H1 (cell line): Measurements from ENCODE around the gene CELF5. TPM values are rescaled to one million over a fixed set of nuclear protein-coding genes. Genes with fewer than 3 reads are reported as not detected.

ENCODE experiments used
- CTCF ChIA-PET: fragments of 300-600 bp; sonication (Branson Sonifier 250); formaldehyde crosslinking; loops from one replicate; lab custom pipeline; 2021; ENCODE audit not compliant: partially characterized antibody; lab: Charles Lee
- POLR2A ChIA-PET: fragments of 300-600 bp; sonication (Branson Sonifier 250); formaldehyde crosslinking; loops from one replicate; lab custom pipeline; 2021; ENCODE audit warnings: inconsistent platforms; ENCODE audit not compliant: partially characterized antibody; lab: Charles Lee
- DNase-seq, 2 experiments: peaks; one replicate each; pipeline versions ENCODE4 v3.0.0 to v3.0.0-alpha.2; 2010 to 2022; ENCODE audit warnings: low spot score in 2 of 2, low read depth in 1 of 2, mixed read lengths in 1 of 2
- FAIRE-seq: peaks from 2 replicates; lab custom pipeline; 2011; peaks lifted over from hg19 to GRCh38; lab: Jason Lieb, UNC
- H2AFZ ChIP-seq: 2 replicates; pipeline ENCODE4 v1.8.1; 2012; ENCODE audit warnings: low read length, inconsistent platforms
- H2AK5ac ChIP-seq: 2 replicates; pipeline ENCODE4 v1.6.1; 2013; ENCODE audit warnings: low read depth, low read length
- H2BK120ac ChIP-seq: replicated peaks from 2 replicates; pipeline ENCODE3; 2013; ENCODE audit warnings: low read depth, low read length, inconsistent platforms
- H2BK12ac ChIP-seq: 2 replicates; pipeline ENCODE4 v1.6.1; 2013; ENCODE audit warnings: low read depth, low read length
- H2BK15ac ChIP-seq: 2 replicates; pipeline ENCODE4 v1.6.1; 2013; ENCODE audit warnings: low read length
- H2BK20ac ChIP-seq: 2 replicates; pipeline ENCODE4 v1.6.1; 2013; ENCODE audit warnings: low read length
- H2BK5ac ChIP-seq: 2 replicates; pipeline ENCODE4 v1.6.1; 2013; ENCODE audit warnings: low read depth, low read length
- H3K14ac ChIP-seq: 2 replicates; pipeline ENCODE4 v1.6.1; 2013; ENCODE audit warnings: inconsistent platforms; ENCODE audit not compliant: insufficient read length
- H3K18ac ChIP-seq: 2 replicates; pipeline ENCODE4 v1.6.1; 2013; ENCODE audit warnings: low read length; ENCODE audit errors: extremely low read depth
- H3K23ac ChIP-seq: 2 replicates; pipeline ENCODE4 v1.6.1; 2013; ENCODE audit warnings: inconsistent platforms; ENCODE audit not compliant: insufficient read length
- H3K23me2 ChIP-seq: 2 replicates; pipeline ENCODE4 v1.6.1; 2013; ENCODE audit warnings: low read depth, low read length
- H3K27ac ChIP-seq: 2 replicates; pipeline ENCODE4 v1.6.1; 2011; ENCODE audit warnings: low read depth, low read length, inconsistent platforms
- H3K27me3 ChIP-seq, 4 experiments: replicated peaks in 1 of 4; 1 replicate in 1 of 4; 2 replicates in 3 of 4; pipeline versions ENCODE4 v1.6.1 to v1.8.1; 2011 to 2013; ENCODE audit warnings: low read length in 3 of 4, mild to moderate bottlenecking in 3 of 4, inconsistent platforms in 2 of 4, mixed read lengths in 2 of 4, moderate library complexity in 1 of 4; ENCODE audit not compliant: control insufficient read depth in 3 of 4, insufficient read depth in 3 of 4; ENCODE audit errors: extremely low read depth in 1 of 4
- H3K36me3 ChIP-seq, 4 experiments: 2 replicates each; pipeline versions ENCODE4 v1.6.1 to v1.8.1; 2011 to 2013; ENCODE audit warnings: mild to moderate bottlenecking in 4 of 4, low read length in 3 of 4, moderate library complexity in 2 of 4, control low read depth in 1 of 4, inconsistent platforms in 1 of 4; ENCODE audit not compliant: insufficient read depth in 4 of 4, control insufficient read depth in 2 of 4
- H3K4ac ChIP-seq: replicated peaks from 2 replicates; pipeline ENCODE3; 2013; ENCODE audit warnings: low read length, low read depth, mixed read lengths, inconsistent platforms; ENCODE audit not compliant: insufficient read length
- H3K4me1 ChIP-seq, 4 experiments: replicated peaks in 1 of 4; 1 replicate in 1 of 4; 2 replicates in 3 of 4; pipeline versions ENCODE4 v1.6.1 to v1.8.1; 2011 to 2013; ENCODE audit warnings: low read length in 3 of 4, inconsistent platforms in 2 of 4, mixed read lengths in 1 of 4; ENCODE audit not compliant: insufficient read depth in 4 of 4, control insufficient read depth in 3 of 4
- H3K4me2 ChIP-seq, 2 experiments: 2 replicates each; pipeline versions ENCODE4 v1.6.1 to v1.8.1; 2011 to 2013; ENCODE audit warnings: low read depth in 2 of 2, low read length in 2 of 2, control low read depth in 1 of 2, inconsistent platforms in 1 of 2, mild to moderate bottlenecking in 1 of 2; ENCODE audit not compliant: insufficient read depth in 1 of 2
- H3K4me3 ChIP-seq, 4 experiments: fragments of 200-600, 300-600 bp in 1 of 4; sonication (generic), shearing (Covaris generic), sonication (Bioruptor Twin) in 1 of 4; 2 replicates each; pipeline versions ENCODE4 v1.5.1 to v1.8.1; 2011 to 2016; ENCODE audit warnings: low read length in 4 of 4, low read depth in 3 of 4, control low read depth in 2 of 4, inconsistent platforms in 2 of 4, mild to moderate bottlenecking in 2 of 4, mixed read lengths in 1 of 4, moderate library complexity in 1 of 4; ENCODE audit not compliant: insufficient read depth in 2 of 4; ENCODE audit errors: extremely low read depth in 1 of 4
- H3K56ac ChIP-seq: replicated peaks from 2 replicates; pipeline ENCODE3; 2013; ENCODE audit warnings: low read depth, mild to moderate bottlenecking, mixed read lengths, low read length, inconsistent platforms; ENCODE audit not compliant: insufficient read length
- H3K79me1 ChIP-seq: 2 replicates; pipeline ENCODE4 v1.6.1; 2013; ENCODE audit warnings: low read depth, low read length, control low read depth
- H3K79me2 ChIP-seq, 2 experiments: 2 replicates each; pipeline versions ENCODE4 v1.6.1 to v1.8.1; 2012 to 2013; ENCODE audit warnings: low read length in 2 of 2, mild to moderate bottlenecking in 2 of 2, inconsistent platforms in 1 of 2; ENCODE audit not compliant: insufficient read depth in 2 of 2, control insufficient read depth in 1 of 2
- H3K9ac ChIP-seq, 4 experiments: replicated peaks in 1 of 4; 1 replicate in 1 of 4; 2 replicates in 3 of 4; pipeline versions ENCODE4 v1.6.1 to v1.8.1; 2011 to 2013; ENCODE audit warnings: low read depth in 3 of 4, low read length in 3 of 4, control low read depth in 2 of 4, mild to moderate bottlenecking in 2 of 4, moderate library complexity in 2 of 4, inconsistent platforms in 1 of 4; ENCODE audit errors: extremely low read depth in 1 of 4
- H3K9me3 ChIP-seq, 2 experiments: 2 replicates each; pipeline versions ENCODE4 v1.6.1 to v1.8.1; 2012 to 2013; ENCODE audit warnings: mild to moderate bottlenecking in 2 of 2, moderate library complexity in 2 of 2, control low read depth in 1 of 2, inconsistent platforms in 1 of 2, low read depth in 1 of 2, low read length in 1 of 2, mixed read lengths in 1 of 2; ENCODE audit not compliant: insufficient read depth in 2 of 2
- H4K20me1 ChIP-seq, 2 experiments: replicated peaks in 1 of 2; 2 replicates each; pipeline versions ENCODE3 to v1.8.1; 2011 to 2013; ENCODE audit warnings: inconsistent platforms in 2 of 2, low read length in 2 of 2, mild to moderate bottlenecking in 1 of 2; ENCODE audit not compliant: insufficient read depth in 2 of 2, control insufficient read depth in 1 of 2
- H4K5ac ChIP-seq: 2 replicates; pipeline ENCODE4 v1.6.1; 2013; ENCODE audit warnings: low read length, low read depth, mixed read lengths, inconsistent platforms; ENCODE audit not compliant: insufficient read length
- H4K8ac ChIP-seq: 2 replicates; pipeline ENCODE4 v1.8.0; 2013; ENCODE audit warnings: mild to moderate bottlenecking, moderate library complexity, low read length, inconsistent platforms; ENCODE audit not compliant: insufficient read depth; ENCODE audit errors: extremely low read depth
- H4K91ac ChIP-seq: replicated peaks from 2 replicates; pipeline ENCODE3; 2013; ENCODE audit warnings: low read length, mixed read lengths, inconsistent platforms; ENCODE audit not compliant: insufficient read length
- CBX8 ChIP-seq: fragments of 300-800, 300-1000 bp; sonication (generic); IDR thresholded peaks from 2 replicates; pipeline ENCODE4 v1.7.1; 2016; ENCODE audit warnings: low read depth, low read length, borderline replicate concordance
- CEBPB ChIP-seq: IDR thresholded peaks from 2 replicates; pipeline ENCODE4 v1.6.1; 2012; ENCODE audit warnings: low read depth, low read length
- CTCF ChIP-seq, 3 experiments: IDR thresholded peaks; 1 replicate in 2 of 3; 2 replicates in 1 of 3; pipeline versions ENCODE4 v1.5.1 to v1.6.1; 2011; ENCODE audit warnings: low read length in 3 of 3, mild to moderate bottlenecking in 3 of 3, inconsistent platforms in 2 of 3, low read depth in 1 of 3, moderate library complexity in 1 of 3; ENCODE audit not compliant: insufficient read depth in 1 of 3; ENCODE audit errors: control extremely low read depth in 1 of 3
- SAP30 ChIP-seq: fragments of 300-600 bp; sonication (generic); IDR thresholded peaks from 2 replicates; pipeline ENCODE4 v1.7.1; 2012; ENCODE audit warnings: low read length, moderate library complexity, mild to moderate bottlenecking, inconsistent platforms; ENCODE audit not compliant: insufficient read depth, insufficient replicate concordance
- SIN3A ChIP-seq, 2 experiments: IDR thresholded peaks in 1 of 2; conservative IDR thresholded peaks in 1 of 2; 2 replicates each; pipeline ENCODE4 v1.6.1; 2011 to 2012; ENCODE audit warnings: low read length in 2 of 2, improper control_type of control experiment in 1 of 2, low read depth in 1 of 2, mild to moderate bottlenecking in 1 of 2
- SP1 ChIP-seq: IDR thresholded peaks from 2 replicates; pipeline ENCODE4 v1.6.1; 2011; ENCODE audit warnings: low read depth, low read length
- TEAD4 ChIP-seq: IDR thresholded peaks from 2 replicates; pipeline ENCODE4 v1.6.1; 2012; ENCODE audit warnings: low read depth, low read length, inconsistent platforms, mixed read lengths
- ZNF274 ChIP-seq: IDR thresholded peaks from 2 replicates; pipeline ENCODE4 v1.7.0; 2012; ENCODE audit warnings: low read length, borderline replicate concordance; ENCODE audit errors: extremely low read depth
- WGBS, 2 experiments: shearing (Covaris generic) in 1 of 2; methylation state at CpG; one replicate each; pipeline versions ENCODE4 v1.1.6 to v1.1.7; 2013 to 2015; ENCODE audit warnings: low lambda C conversion rate in 2 of 2, mixed read lengths in 2 of 2, inconsistent platforms in 1 of 2, low coverage in 1 of 2, missing lambda C conversion rate in 1 of 2; ENCODE audit not compliant: insufficient replicate concordance in 2 of 2, insufficient coverage in 1 of 2, insufficient read length in 1 of 2; ENCODE audit errors: extremely low coverage in 1 of 2, missing lambda C conversion rate in 1 of 2; 5-methylcytosine and 5-hydroxymethylcytosine counted together
- polyA plus RNA-seq, 7 experiments: library from polyadenylated mRNA; depleted of rRNA in 3 of 7; stranded (reverse) in 5 of 7; unstranded in 2 of 7; fragments of >200 nt in 5 of 7; fragments of 200-250 nt in 2 of 7; gene quantifications; 1 replicate in 5 of 7; 2 replicates in 1 of 7; 4 replicates in 1 of 7; pipeline versions ENCODE4 v1.2.1 to v1.2.3, GENCODE V29; 2011 to 2013; ENCODE audit warnings: missing spikeins in 2 of 7, mixed read lengths in 2 of 7
- total RNA-seq: library from RNA; stranded (reverse); fragmentation: NEBNext Ultra II Directional; extraction: Animal tissue kit (Norgen Biotek cat#: 25700); gene quantifications from 2 replicates; pipeline ENCODE4 v1.2.1, GENCODE V29; 2021

The CELF5 gene
- total and polyA plus RNA-seq, 2 of the 8 experiments (the other 6 are each of a cell fraction or from before 2014, with no cell fraction given), result 9.8 to 15.0 TPM

- Histone ChIP-seq H2BK120ac (no peak overlapping the region), H3K27ac (no peak overlapping the region), H3K4me3 (no peak overlapping the region), H3K4me2 (no peak overlapping the region), H4K5ac (no peak overlapping the region), H3K23me2 (peaks cover 12% of the 10 kb centered on the region), H3K79me1 (peaks cover 6% of the 10 kb centered on the region; the same call in 1 of the 2 replicates), H3K27me3 (no peaks in the 10 kb centered on the region; a peak in 1 of 7 replicates), H2BK20ac (no peak overlapping the region), H3K23ac (no peak overlapping the region), H3K9ac (no peak overlapping the region), H3K14ac (no peak overlapping the region), H4K91ac (no peak overlapping the region), H3K56ac (no peak overlapping the region), H2AFZ (no peak overlapping the region), H3K79me2 (no peaks in the 10 kb centered on the region), H2AK5ac (no peak overlapping the region), H2BK12ac (no peak overlapping the region), H4K8ac (no peak overlapping the region; the same call in 1 of the 2 replicates), H3K36me3 (peaks cover 0 to 4% (median under 1%) of the 10 kb centered on the region in 4 experiments; a peak in 2 of 8 replicates), H2BK5ac (no peak overlapping the region), H4K20me1 (peaks cover 7 to 14% of the 10 kb centered on the region in 2 experiments), H3K4ac (no peak overlapping the region), H3K4me1 (peaks cover 0 to 3% (median 0%) of the 10 kb centered on the region in 4 experiments; a peak in 1 of 7 replicates), H2BK15ac (no peak overlapping the region), H3K9me3 (peaks cover 3 to 8% of the 10 kb centered on the region in 2 experiments; a peak in 2 of 4 replicates), H3K18ac (no peak overlapping the region)
- no peak for FAIRE-seq
- DNase-seq, result peak in 1 of 2 experiments; percentile 63
- CTCF ChIA-PET, result interaction anchor here (1.1 to 2.3 kb wide), 3 partner anchors 26 to 294 kb away, joined by 3 to 9 read pairs (median 3); no protein-coding TSS in a partner anchor
- no peak for TF ChIP-seq CTCF (IDR thresholded peaks at IDR 0.05; ENCODE audit: control extremely low read depth in 1 of 3, insufficient read depth in 1 of 3, low read depth in 1 of 3, low read length in 3 of 3)
- peak; percentile 57; the same call in 1 of the 2 replicates for TF ChIP-seq CEBPB
- TF ChIP-seq SIN3A (conservative IDR thresholded peaks at IDR 0.05 in 1 of 2, IDR thresholded peaks at IDR 0.05 in 1 of 2; ENCODE audit: low read depth in 1 of 2, low read length in 2 of 2), result no peak
- TF ChIP-seq SAP30, result no peak
- TF ChIP-seq CBX8, result no peak
- peak; percentile 72 for TF ChIP-seq SP1
- TF ChIP-seq ZNF274, result no peak
- TF ChIP-seq TEAD4, result no peak
- WGBS, 2 experiments, result 79% methylated on average over 7 of the region's 10 CpGs; no CpG with 5 or more reads in 1 of the 2 experiments
- POLR2A ChIA-PET, result interaction anchor here (1.0 to 1.8 kb wide), 4 partner anchors 8 to 32 kb away, joined by 3 to 4 read pairs (median 4); no protein-coding TSS in a partner anchor
Measured at GRCh38 chr19:3249408-3249807, 24.9 kb downstream of the CELF5 start.
